A549 (cell line): ENCODE results near the gene CXCR2.

Experiments
- BCL3 ChIP-seq: fragments of >200 bp; sonication (Bioruptor Twin); formaldehyde crosslinking; IDR thresholded peaks from 3 replicates; pipeline ENCODE4 v1.6.1; 2016
- HOXA7 ChIP-seq: fragments of 250-450 bp; sonication (Bioruptor Pico); IDR thresholded peaks from 2 replicates; pipeline ENCODE4 v1.5.0; 2020; ENCODE audit warnings: mild to moderate bottlenecking, moderate library complexity
- KDM5A ChIP-seq: fragments of 200-600 bp; sonication (generic); IDR thresholded peaks from 2 replicates; pipeline ENCODE4 v1.6.1; 2016; ENCODE audit warnings: antibody characterized with exemption, mild to moderate bottlenecking
- MAFK ChIP-seq: fragments of 450-650 bp; IDR thresholded peaks from 2 replicates; pipeline ENCODE4 v1.6.1; 2014; ENCODE audit not compliant: partially characterized antibody
- POLR2A ChIP-seq: IDR thresholded peaks from 2 replicates; pipeline ENCODE4 v1.6.1; 2012; ENCODE audit warnings: mild to moderate bottlenecking, low read length
- SMC3 ChIP-seq: fragments of >200 bp; sonication (Bioruptor Twin); formaldehyde crosslinking; IDR thresholded peaks from 3 replicates; pipeline ENCODE4 v1.6.1; 2018; ENCODE audit warnings: inconsistent platforms

- no peak for TF ChIP-seq MAFK
- no peak for TF ChIP-seq HOXA7 (CRISPR knock-in tag)
- TF ChIP-seq SMC3 = no peak
- TF ChIP-seq KDM5A = no peak
- TF ChIP-seq POLR2A = no peak
- TF ChIP-seq BCL3 = no peak
Measured at GRCh38 chr2:218162814-218163213, 37.0 kb downstream of the CXCR2 start.
